HG03520 (cell line): ENCODE measurements around the gene HMG20B.
"Not testable (repeated sequence)": the region's sequence is repeated elsewhere in the genome, so short reads cannot be mapped to it uniquely, and the experiment has no call there.

Experiments used
- ATAC-seq: cut with Tn5 transposase; IDR thresholded peaks from one replicate; pipeline ENCODE4 v1.9.1; 2021; ENCODE audit warnings: mild to moderate bottlenecking, moderate library complexity; ENCODE audit not compliant: unreplicated experiment

Gene HMG20B

GRCh38 chr19:3572855-3573161, at the start of gene HMG20B:
TSS of gene HMG20B (plus strand) at chr19:3572944. CDS start at chr19:3573310, 366 bp downstream.
- no peak for ATAC-seq

GRCh38 chr19:3523361-3524077, 49.2 kb upstream of the HMG20B start:
- ATAC-seq, result no peak

GRCh38 chr19:3524078-3524842, 48.5 kb upstream of the HMG20B start:
- no peak for ATAC-seq

- no peak for ATAC-seq
These were observed 47.8 kb upstream of the HMG20B start for GRCh38 chr19:3524904-3525451.

- no peak for ATAC-seq
These were observed 46.1 kb upstream of the HMG20B start for GRCh38 chr19:3526507-3527237.

- no peak for ATAC-seq
These were observed 45.4 kb upstream of the HMG20B start for GRCh38 chr19:3527238-3527910.

GRCh38 chr19:3528080-3528479, 44.7 kb upstream of the HMG20B start:
- no peak for ATAC-seq

GRCh38 chr19:3528539-3529211, 44.1 kb upstream of the HMG20B start:
- ATAC-seq, result no peak

GRCh38 chr19:3529299-3529698, 43.4 kb upstream of the HMG20B start:
- ATAC-seq, result not testable (repeated sequence)

- no peak for ATAC-seq
These were observed 42.4 kb upstream of the HMG20B start for GRCh38 chr19:3530389-3530788.

- no peak for ATAC-seq
These were observed 41.0 kb upstream of the HMG20B start for GRCh38 chr19:3531716-3532115.

GRCh38 chr19:3532154-3532786, 40.5 kb upstream of the HMG20B start:
- ATAC-seq, result no peak

- no peak for ATAC-seq
These were observed 39.7 kb upstream of the HMG20B start for GRCh38 chr19:3533033-3533432.

GRCh38 chr19:3533563-3534216, 39.1 kb upstream of the HMG20B start:
- no peak for ATAC-seq

GRCh38 chr19:3534375-3535234, 38.1 kb upstream of the HMG20B start:
- no peak for ATAC-seq

- ATAC-seq, result no peak
These were observed 37.6 kb upstream of the HMG20B start for GRCh38 chr19:3535235-3535535.

- ATAC-seq, result no peak
These were observed 37.2 kb upstream of the HMG20B start for GRCh38 chr19:3535563-3535965.

- ATAC-seq, result no peak
These were observed 36.8 kb upstream of the HMG20B start for GRCh38 chr19:3535981-3536380.
